GM12878 (cell line): ENCODE results near the gene SPATS2L. TPM values are rescaled to one million over a fixed set of nuclear protein-coding genes. Genes with fewer than 3 reads are reported as not detected.

Source experiments
- ATAC-seq: fragments of 200-7000 bp; cut with Tn5 transposase; 3 replicates; pipeline ENCODE4 v1.9.1; 2020; ENCODE audit warnings: mild to moderate bottlenecking, moderate library complexity
- BruUV-seq: library from RNA; stranded (reverse); fragments of 400-500 nt; replicated peaks from 2 replicates; lab custom pipeline; 2021; lab: Mats Ljungman, UMichigan
- CTCF ChIA-PET: fragments of 300-600 bp; sonication (Branson Sonifier 250); formaldehyde crosslinking; extraction: SDS; loops from one replicate; lab custom pipeline; 2021; ENCODE audit warnings: inconsistent platforms; lab: Yijun Ruan, JAX
- POLR2A ChIA-PET: fragments of 350-600 bp; formaldehyde crosslinking; extraction: SDS; loops from one replicate; lab custom pipeline; 2021; ENCODE audit warnings: inconsistent platforms; lab: Charles Lee
- RAD21 ChIA-PET: fragments of 300-600 bp; sonication (Branson Sonifier 250); formaldehyde crosslinking; loops from one replicate; lab custom pipeline; 2023; ENCODE audit warnings: antibody characterized with exemption; ENCODE audit not compliant: unreplicated experiment; lab: Charles Lee
- SMC1A ChIA-PET: fragments of 300-600 bp; sonication (Branson Sonifier 250); formaldehyde crosslinking; loops from one replicate; lab custom pipeline; 2023; ENCODE audit not compliant: unreplicated experiment, uncharacterized antibody; lab: Charles Lee
- DNase-seq: peaks from one replicate; pipeline ENCODE4 v3.0.0-alpha.2; 2011; ENCODE audit warnings: low read depth, low spot score
- FAIRE-seq: peaks from 3 replicates; lab custom pipeline; 2011; peaks lifted over from hg19 to GRCh38; lab: Jason Lieb, UNC
- H2AFZ ChIP-seq: 2 replicates; pipeline ENCODE4 v1.6.0; 2011; ENCODE audit warnings: low read depth, low read length, control low read depth; ENCODE audit not compliant: control insufficient read depth
- H3K27ac ChIP-seq: 2 replicates; pipeline ENCODE4 v1.5.1; 2011; ENCODE audit warnings: control low read depth; ENCODE audit not compliant: control insufficient read depth, insufficient read depth
- H3K27me3 ChIP-seq, 2 experiments: replicated peaks in 1 of 2; 2 replicates each; pipeline versions ENCODE4 v1.6.0 to v1.6.1; 2011; ENCODE audit warnings: low read length in 1 of 2; ENCODE audit not compliant: control insufficient read depth in 2 of 2, insufficient read depth in 2 of 2
- H3K36me3 ChIP-seq, 2 experiments: 2 replicates each; pipeline ENCODE4 v1.5.1; 2011; ENCODE audit warnings: low read length in 1 of 2; ENCODE audit not compliant: control insufficient read depth in 2 of 2, insufficient read depth in 2 of 2
- H3K4me1 ChIP-seq: 2 replicates; pipeline ENCODE4 v1.6.1; 2011; ENCODE audit warnings: mild to moderate bottlenecking, low read length, moderate library complexity, mixed read lengths; ENCODE audit not compliant: control insufficient read depth, insufficient read depth
- H3K4me2 ChIP-seq: 2 replicates; pipeline ENCODE4 v1.6.0; 2011; ENCODE audit warnings: control low read depth; ENCODE audit not compliant: control insufficient read depth, insufficient read depth
- H3K4me3 ChIP-seq: fragments of 200-600 bp; sonication (generic); 2 replicates; pipeline ENCODE4 v1.5.1; 2016
- H3K79me2 ChIP-seq: 2 replicates; pipeline ENCODE4 v1.6.0; 2011; ENCODE audit warnings: low read length; ENCODE audit not compliant: control insufficient read depth, insufficient read depth
- H3K9ac ChIP-seq: 2 replicates; pipeline ENCODE4 v1.8.0; 2011; ENCODE audit warnings: low read length, control low read depth, mixed read lengths; ENCODE audit not compliant: control insufficient read depth, insufficient read depth
- H3K9me3 ChIP-seq: replicated peaks from 3 replicates; pipeline ENCODE4 v1.5.1; 2011; ENCODE audit warnings: mild to moderate bottlenecking, low read length; ENCODE audit not compliant: control insufficient read depth, insufficient read depth
- H4K20me1 ChIP-seq: 2 replicates; pipeline ENCODE4 v1.6.0; 2011; ENCODE audit not compliant: control insufficient read depth, insufficient read depth
- ESRRA ChIP-seq: IDR thresholded peaks from 2 replicates; pipeline ENCODE4 v1.6.1; 2012; ENCODE audit warnings: mild to moderate bottlenecking, low read length, improper control_type of control experiment
- MTA2 ChIP-seq: fragments of 450-650 bp; IDR thresholded peaks from 2 replicates; pipeline ENCODE4 v1.6.1; 2016; ENCODE audit warnings: low read depth, mild to moderate bottlenecking, moderate library complexity
- NFYA ChIP-seq: IDR thresholded peaks from 2 replicates; pipeline ENCODE4 v1.6.1; 2011; ENCODE audit warnings: low read depth, mild to moderate bottlenecking, low read length, improper control_type of control experiment, borderline replicate concordance
- PML ChIP-seq: IDR thresholded peaks from 2 replicates; pipeline ENCODE4 v1.6.1; 2012; ENCODE audit warnings: low read length, inconsistent platforms
- SPI1 ChIP-seq: IDR thresholded peaks from 2 replicates; pipeline ENCODE4 v1.6.1; 2011; ENCODE audit warnings: low read depth, mild to moderate bottlenecking, low read length, moderate library complexity, borderline replicate concordance; ENCODE audit not compliant: insufficient read depth
- SRF ChIP-seq, 2 experiments: IDR thresholded peaks; 2 replicates each; pipeline ENCODE4 v1.6.1; 2011; ENCODE audit warnings: low read depth in 2 of 2, low read length in 2 of 2, mild to moderate bottlenecking in 1 of 2, moderate library complexity in 1 of 2
- TBL1XR1 ChIP-seq: IDR thresholded peaks from 2 replicates; pipeline ENCODE4 v1.6.1; 2012; ENCODE audit warnings: low read depth, low read length, improper control_type of control experiment
- ZNF384 ChIP-seq: IDR thresholded peaks from 2 replicates; pipeline ENCODE4 v1.6.1; 2012; ENCODE audit warnings: low read depth, mild to moderate bottlenecking, low read length, improper control_type of control experiment, borderline replicate concordance
- WGBS: methylation state at CpG from one replicate; pipeline ENCODE4 v1.1.6; 2016; ENCODE audit warnings: low lambda C conversion rate; ENCODE audit not compliant: insufficient replicate concordance, insufficient coverage; ENCODE audit errors: missing lambda C conversion rate; 5-methylcytosine and 5-hydroxymethylcytosine counted together
- in situ Hi-C: fragments of 300-500 bp; cut with MboI; formaldehyde crosslinking; loops from 9 replicates; pipeline ENCODE4 v1.14.3; 2018; ENCODE audit warnings: mixed read lengths
- intact Hi-C: fragments of 100-400 bp; cut with micrococcal nuclease; formaldehyde crosslinking; loops from one replicate; pipeline ENCODE4 v1.14.2; 2022; ENCODE audit not compliant: unreplicated experiment
- polyA plus RNA-seq, 11 experiments: library from polyadenylated mRNA; depleted of rRNA in 4 of 11; unstranded in 6 of 11; stranded (reverse) in 5 of 11; fragments of >200 nt; fragmentation: Nextera tagmentation in 4 of 11; fragmentation: Illumina TruSeq in 1 of 11; extraction: Ambion mirVana in 4 of 11; extraction: Trizol in 1 of 11; gene quantifications; 1 replicate in 1 of 11; 2 replicates in 10 of 11; pipeline versions ENCODE4 v1.2.1 to v1.2.3, GENCODE V29; 2011 to 2016; ENCODE audit warnings: inconsistent platforms in 2 of 11, missing spikeins in 2 of 11, low read depth in 1 of 11
- total RNA-seq, 4 experiments: library from RNA; depleted of rRNA in 3 of 4; stranded (reverse); fragments of >200 nt in 3 of 4; fragmentation: Illumina TruSeq in 1 of 4; extraction: Trizol in 1 of 4; gene quantifications; 2 replicates each; pipeline versions ENCODE4 v1.2.1 to v1.2.3, GENCODE V29; 2013 to 2021
- TF ChIP-seq, protein P1 (sequence below): IDR thresholded peaks from 2 replicates; pipeline ENCODE4 v1.6.1; 2012; ENCODE audit warnings: low read depth, low read length, improper control_type of control experiment
- TF ChIP-seq, protein P2 (sequence below): fragments of 450-650 bp; IDR thresholded peaks from 2 replicates; pipeline ENCODE4 v1.6.1; 2017; ENCODE audit warnings: mild to moderate bottlenecking

The SPATS2L gene
- total and polyA plus RNA-seq, 10 of the 15 experiments (the other 5 are each of a cell fraction or from before 2014, with no cell fraction given), result 5.2 to 30.0 (median 20.1) TPM

DNA sequence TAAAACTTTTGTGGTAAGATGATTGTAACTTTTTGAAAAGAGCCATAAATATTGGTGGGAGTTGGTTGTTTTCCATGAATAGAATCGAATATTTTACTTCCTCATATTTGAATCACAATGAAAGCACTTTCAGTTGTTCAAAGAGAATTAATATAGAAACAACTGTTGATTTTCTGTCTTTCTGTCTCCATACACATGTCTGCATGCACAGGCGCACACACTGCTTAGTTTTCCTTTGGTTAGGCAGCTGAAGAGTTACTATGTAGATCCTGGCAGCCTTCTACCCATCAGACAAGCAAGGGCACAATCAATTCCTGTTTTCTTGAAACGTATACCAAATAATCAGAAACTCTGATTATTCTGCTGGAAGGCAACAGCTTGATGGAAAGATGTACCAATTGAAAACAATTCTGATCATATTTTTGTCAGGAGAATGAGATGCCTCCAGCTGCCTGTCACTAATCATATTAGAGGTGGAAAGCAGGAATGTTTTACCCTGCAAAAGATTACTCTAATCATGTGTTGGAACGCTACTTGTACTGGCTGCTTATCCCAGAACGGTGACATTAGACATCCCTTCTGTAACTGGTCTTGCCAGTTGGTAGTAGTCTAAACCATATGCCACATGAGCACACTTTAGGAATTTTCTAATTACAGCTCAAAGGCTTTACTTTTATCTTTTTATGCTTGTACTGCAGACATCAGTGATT lies 24.0 kb downstream of the SPATS2L start:
- Histone ChIP-seq H3K4me2 (peak overlapping the region; percentile 54; the same call in 1 of the 2 replicates), H3K36me3 (no peaks in the 10 kb centered on the region; a peak in 1 of 4 replicates), H4K20me1 (no peaks in the 10 kb centered on the region), H3K4me1 (peaks cover 3% of the 10 kb centered on the region; the same call in 1 of the 2 replicates), H3K27me3 (no peaks in the 10 kb centered on the region), H3K79me2 (no peaks in the 10 kb centered on the region), H3K27ac (no peak overlapping the region), H2AFZ (no peak overlapping the region), H3K9ac (no peak overlapping the region), H3K9me3 (no peaks in the 10 kb centered on the region), H3K4me3 (no peak overlapping the region)
- no peak for FAIRE-seq
- no TSS peak for BruUV-seq
- POLR2A ChIA-PET, result interaction anchor here (0.6 kb wide), 1 partner anchor 193 kb away, joined by 3 read pairs; no protein-coding TSS in a partner anchor
- TF ChIP-seq NFYA, result no peak
- no peak for TF ChIP-seq SPI1
- TF ChIP-seq ESRRA, result no peak
- TF ChIP-seq PML, result no peak
- TF ChIP-seq ZNF384, result no peak
- TF ChIP-seq, protein P1, sequence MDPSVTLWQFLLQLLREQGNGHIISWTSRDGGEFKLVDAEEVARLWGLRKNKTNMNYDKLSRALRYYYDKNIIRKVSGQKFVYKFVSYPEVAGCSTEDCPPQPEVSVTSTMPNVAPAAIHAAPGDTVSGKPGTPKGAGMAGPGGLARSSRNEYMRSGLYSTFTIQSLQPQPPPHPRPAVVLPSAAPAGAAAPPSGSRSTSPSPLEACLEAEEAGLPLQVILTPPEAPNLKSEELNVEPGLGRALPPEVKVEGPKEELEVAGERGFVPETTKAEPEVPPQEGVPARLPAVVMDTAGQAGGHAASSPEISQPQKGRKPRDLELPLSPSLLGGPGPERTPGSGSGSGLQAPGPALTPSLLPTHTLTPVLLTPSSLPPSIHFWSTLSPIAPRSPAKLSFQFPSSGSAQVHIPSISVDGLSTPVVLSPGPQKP, result no peak
- TF ChIP-seq MTA2, result no peak
- TF ChIP-seq, protein P2, sequence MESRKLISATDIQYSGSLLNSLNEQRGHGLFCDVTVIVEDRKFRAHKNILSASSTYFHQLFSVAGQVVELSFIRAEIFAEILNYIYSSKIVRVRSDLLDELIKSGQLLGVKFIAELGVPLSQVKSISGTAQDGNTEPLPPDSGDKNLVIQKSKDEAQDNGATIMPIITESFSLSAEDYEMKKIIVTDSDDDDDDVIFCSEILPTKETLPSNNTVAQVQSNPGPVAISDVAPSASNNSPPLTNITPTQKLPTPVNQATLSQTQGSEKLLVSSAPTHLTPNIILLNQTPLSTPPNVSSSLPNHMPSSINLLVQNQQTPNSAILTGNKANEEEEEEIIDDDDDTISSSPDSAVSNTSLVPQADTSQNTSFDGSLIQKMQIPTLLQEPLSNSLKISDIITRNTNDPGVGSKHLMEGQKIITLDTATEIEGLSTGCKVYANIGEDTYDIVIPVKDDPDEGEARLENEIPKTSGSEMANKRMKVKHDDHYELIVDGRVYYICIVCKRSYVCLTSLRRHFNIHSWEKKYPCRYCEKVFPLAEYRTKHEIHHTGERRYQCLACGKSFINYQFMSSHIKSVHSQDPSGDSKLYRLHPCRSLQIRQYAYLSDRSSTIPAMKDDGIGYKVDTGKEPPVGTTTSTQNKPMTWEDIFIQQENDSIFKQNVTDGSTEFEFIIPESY, result no peak
- TF ChIP-seq SRF (IDR thresholded peaks at IDR 0.05; ENCODE audit: low read depth in 2 of 2, low read length in 2 of 2), result no peak
- TF ChIP-seq TBL1XR1, result no peak
- intact Hi-C loops (no loop called here), in situ Hi-C loops (no loop called here)
- 40% methylated on average over 5 of the region's 5 CpGs for WGBS
- ATAC-seq, result peak; percentile 32; the same call in 2 of the 3 replicates
- CTCF ChIA-PET, result interaction anchor here (1.4 to 1.7 kb wide), 2 partner anchors 8 to 11 kb away, joined by 4 read pairs; no protein-coding TSS in a partner anchor
- no peak for DNase-seq
- RAD21 ChIA-PET, result no interaction called here
- SMC1A ChIA-PET, result interaction anchor here (1.1 to 1.5 kb wide), 3 partner anchors 8 to 38 kb away, joined by 3 to 4 read pairs (median 4); no protein-coding TSS in a partner anchor
